HepG2 (cell line): Measurements from ENCODE around the gene NOC3L. TPM values are rescaled to one million over a fixed set of nuclear protein-coding genes. Genes with fewer than 3 reads are reported as not detected.

Source experiments
- DMAP1 ChIP-seq: IDR thresholded peaks from 2 replicates; pipeline ENCODE4 v1.6.1; 2016
- ERF ChIP-seq: IDR thresholded peaks from 2 replicates; pipeline ENCODE4 v1.6.1; 2018; ENCODE audit warnings: missing biosample characterization, missing genetic modification reagents
- KDM6A ChIP-seq: IDR thresholded peaks from 2 replicates; pipeline ENCODE4 v1.6.1; 2016; ENCODE audit warnings: low read depth
- SMAD9 ChIP-seq: sonication (generic); formaldehyde crosslinking; IDR thresholded peaks from 2 replicates; pipeline ENCODE4 v1.5.1; 2020; ENCODE audit warnings: mild to moderate bottlenecking, missing genetic modification reagents
- TOE1 ChIP-seq: sonication (generic); formaldehyde crosslinking; IDR thresholded peaks from 2 replicates; pipeline ENCODE4 v1.4.0; 2020; ENCODE audit warnings: mild to moderate bottlenecking, missing genetic modification reagents
- USF2 ChIP-seq, 2 experiments: sonication (generic) in 1 of 2; formaldehyde crosslinking in 1 of 2; IDR thresholded peaks; 2 replicates each; pipeline versions ENCODE4 v1.5.1 to v1.6.1; 2011 to 2020; ENCODE audit warnings: borderline replicate concordance in 1 of 2, low read depth in 1 of 2, low read length in 1 of 2, mild to moderate bottlenecking in 1 of 2, missing genetic modification reagents in 1 of 2, moderate library complexity in 1 of 2
- ZNF138 ChIP-seq: sonication (generic); formaldehyde crosslinking; IDR thresholded peaks from 2 replicates; pipeline ENCODE4 v1.5.0; 2020; ENCODE audit warnings: mild to moderate bottlenecking, low read depth, missing genetic modification reagents
- ZNF331 ChIP-seq: sonication (generic); formaldehyde crosslinking; IDR thresholded peaks from 2 replicates; pipeline ENCODE4 v1.4.0; 2020; ENCODE audit warnings: missing genetic modification reagents
- polyA plus RNA-seq, 8 experiments: library from polyadenylated mRNA; depleted of rRNA in 3 of 8; stranded (reverse) in 7 of 8; unstranded in 1 of 8; fragments of >200 nt; fragmentation: Illumina TruSeq in 4 of 8; extraction: Trizol in 4 of 8; gene quantifications; 2 replicates each; pipeline versions ENCODE4 v1.2.1 to v1.2.3, GENCODE V29; 2011 to 2016; ENCODE audit warnings: low read depth in 4 of 8, missing spikeins in 1 of 8, mixed read lengths in 1 of 8; ENCODE audit not compliant: insufficient read depth in 1 of 8
- total RNA-seq, 5 experiments: library from RNA; depleted of rRNA; stranded (reverse); fragments of >200 nt; fragmentation: Illumina TruSeq; extraction: Trizol; gene quantifications; 2 replicates each; pipeline ENCODE4 v1.2.3, GENCODE V29; 2016; ENCODE audit warnings: low read depth in 1 of 5
- TF ChIP-seq, protein P1 (sequence below): sonication (generic); formaldehyde crosslinking; IDR thresholded peaks from 2 replicates; pipeline ENCODE4 v1.4.0; 2020; ENCODE audit warnings: missing genetic modification reagents
- TF ChIP-seq, protein P2 (sequence below): sonication (generic); formaldehyde crosslinking; IDR thresholded peaks from 2 replicates; pipeline ENCODE4 v1.4.0; 2020; ENCODE audit warnings: mild to moderate bottlenecking, missing genetic modification reagents
- TF ChIP-seq, protein P3 (sequence below): sonication (generic); formaldehyde crosslinking; IDR thresholded peaks from 2 replicates; pipeline ENCODE4 v1.5.0; 2020; ENCODE audit warnings: mild to moderate bottlenecking, missing genetic modification reagents, borderline replicate concordance

The NOC3L gene
- total and polyA plus RNA-seq, 2 of the 13 experiments (the other 11 are each of a cell fraction or from before 2014, with no cell fraction given), result 7.8 to 36.6 TPM

- TF ChIP-seq TOE1 (CRISPR knock-in tag), result peak; percentile 73; the same call in 1 of the 2 replicates
- TF ChIP-seq SMAD9 (CRISPR knock-in tag), result no peak
- TF ChIP-seq, protein P1, sequence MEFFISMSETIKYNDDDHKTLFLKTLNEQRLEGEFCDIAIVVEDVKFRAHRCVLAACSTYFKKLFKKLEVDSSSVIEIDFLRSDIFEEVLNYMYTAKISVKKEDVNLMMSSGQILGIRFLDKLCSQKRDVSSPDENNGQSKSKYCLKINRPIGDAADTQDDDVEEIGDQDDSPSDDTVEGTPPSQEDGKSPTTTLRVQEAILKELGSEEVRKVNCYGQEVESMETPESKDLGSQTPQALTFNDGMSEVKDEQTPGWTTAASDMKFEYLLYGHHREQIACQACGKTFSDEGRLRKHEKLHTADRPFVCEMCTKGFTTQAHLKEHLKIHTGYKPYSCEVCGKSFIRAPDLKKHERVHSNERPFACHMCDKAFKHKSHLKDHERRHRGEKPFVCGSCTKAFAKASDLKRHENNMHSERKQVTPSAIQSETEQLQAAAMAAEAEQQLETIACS (CRISPR knock-in tag), result peak; percentile 94
- peak; percentile 90 for TF ChIP-seq ZNF138 (CRISPR knock-in tag)
- TF ChIP-seq, protein P2, sequence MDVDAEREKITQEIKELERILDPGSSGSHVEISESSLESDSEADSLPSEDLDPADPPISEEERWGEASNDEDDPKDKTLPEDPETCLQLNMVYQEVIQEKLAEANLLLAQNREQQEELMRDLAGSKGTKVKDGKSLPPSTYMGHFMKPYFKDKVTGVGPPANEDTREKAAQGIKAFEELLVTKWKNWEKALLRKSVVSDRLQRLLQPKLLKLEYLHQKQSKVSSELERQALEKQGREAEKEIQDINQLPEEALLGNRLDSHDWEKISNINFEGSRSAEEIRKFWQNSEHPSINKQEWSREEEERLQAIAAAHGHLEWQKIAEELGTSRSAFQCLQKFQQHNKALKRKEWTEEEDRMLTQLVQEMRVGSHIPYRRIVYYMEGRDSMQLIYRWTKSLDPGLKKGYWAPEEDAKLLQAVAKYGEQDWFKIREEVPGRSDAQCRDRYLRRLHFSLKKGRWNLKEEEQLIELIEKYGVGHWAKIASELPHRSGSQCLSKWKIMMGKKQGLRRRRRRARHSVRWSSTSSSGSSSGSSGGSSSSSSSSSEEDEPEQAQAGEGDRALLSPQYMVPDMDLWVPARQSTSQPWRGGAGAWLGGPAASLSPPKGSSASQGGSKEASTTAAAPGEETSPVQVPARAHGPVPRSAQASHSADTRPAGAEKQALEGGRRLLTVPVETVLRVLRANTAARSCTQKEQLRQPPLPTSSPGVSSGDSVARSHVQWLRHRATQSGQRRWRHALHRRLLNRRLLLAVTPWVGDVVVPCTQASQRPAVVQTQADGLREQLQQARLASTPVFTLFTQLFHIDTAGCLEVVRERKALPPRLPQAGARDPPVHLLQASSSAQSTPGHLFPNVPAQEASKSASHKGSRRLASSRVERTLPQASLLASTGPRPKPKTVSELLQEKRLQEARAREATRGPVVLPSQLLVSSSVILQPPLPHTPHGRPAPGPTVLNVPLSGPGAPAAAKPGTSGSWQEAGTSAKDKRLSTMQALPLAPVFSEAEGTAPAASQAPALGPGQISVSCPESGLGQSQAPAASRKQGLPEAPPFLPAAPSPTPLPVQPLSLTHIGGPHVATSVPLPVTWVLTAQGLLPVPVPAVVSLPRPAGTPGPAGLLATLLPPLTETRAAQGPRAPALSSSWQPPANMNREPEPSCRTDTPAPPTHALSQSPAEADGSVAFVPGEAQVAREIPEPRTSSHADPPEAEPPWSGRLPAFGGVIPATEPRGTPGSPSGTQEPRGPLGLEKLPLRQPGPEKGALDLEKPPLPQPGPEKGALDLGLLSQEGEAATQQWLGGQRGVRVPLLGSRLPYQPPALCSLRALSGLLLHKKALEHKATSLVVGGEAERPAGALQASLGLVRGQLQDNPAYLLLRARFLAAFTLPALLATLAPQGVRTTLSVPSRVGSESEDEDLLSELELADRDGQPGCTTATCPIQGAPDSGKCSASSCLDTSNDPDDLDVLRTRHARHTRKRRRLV (CRISPR knock-in tag), result peak; percentile 83; the same call in 1 of the 2 replicates
- TF ChIP-seq ZNF331 (CRISPR knock-in tag), result peak; percentile 92
- TF ChIP-seq, protein P3, sequence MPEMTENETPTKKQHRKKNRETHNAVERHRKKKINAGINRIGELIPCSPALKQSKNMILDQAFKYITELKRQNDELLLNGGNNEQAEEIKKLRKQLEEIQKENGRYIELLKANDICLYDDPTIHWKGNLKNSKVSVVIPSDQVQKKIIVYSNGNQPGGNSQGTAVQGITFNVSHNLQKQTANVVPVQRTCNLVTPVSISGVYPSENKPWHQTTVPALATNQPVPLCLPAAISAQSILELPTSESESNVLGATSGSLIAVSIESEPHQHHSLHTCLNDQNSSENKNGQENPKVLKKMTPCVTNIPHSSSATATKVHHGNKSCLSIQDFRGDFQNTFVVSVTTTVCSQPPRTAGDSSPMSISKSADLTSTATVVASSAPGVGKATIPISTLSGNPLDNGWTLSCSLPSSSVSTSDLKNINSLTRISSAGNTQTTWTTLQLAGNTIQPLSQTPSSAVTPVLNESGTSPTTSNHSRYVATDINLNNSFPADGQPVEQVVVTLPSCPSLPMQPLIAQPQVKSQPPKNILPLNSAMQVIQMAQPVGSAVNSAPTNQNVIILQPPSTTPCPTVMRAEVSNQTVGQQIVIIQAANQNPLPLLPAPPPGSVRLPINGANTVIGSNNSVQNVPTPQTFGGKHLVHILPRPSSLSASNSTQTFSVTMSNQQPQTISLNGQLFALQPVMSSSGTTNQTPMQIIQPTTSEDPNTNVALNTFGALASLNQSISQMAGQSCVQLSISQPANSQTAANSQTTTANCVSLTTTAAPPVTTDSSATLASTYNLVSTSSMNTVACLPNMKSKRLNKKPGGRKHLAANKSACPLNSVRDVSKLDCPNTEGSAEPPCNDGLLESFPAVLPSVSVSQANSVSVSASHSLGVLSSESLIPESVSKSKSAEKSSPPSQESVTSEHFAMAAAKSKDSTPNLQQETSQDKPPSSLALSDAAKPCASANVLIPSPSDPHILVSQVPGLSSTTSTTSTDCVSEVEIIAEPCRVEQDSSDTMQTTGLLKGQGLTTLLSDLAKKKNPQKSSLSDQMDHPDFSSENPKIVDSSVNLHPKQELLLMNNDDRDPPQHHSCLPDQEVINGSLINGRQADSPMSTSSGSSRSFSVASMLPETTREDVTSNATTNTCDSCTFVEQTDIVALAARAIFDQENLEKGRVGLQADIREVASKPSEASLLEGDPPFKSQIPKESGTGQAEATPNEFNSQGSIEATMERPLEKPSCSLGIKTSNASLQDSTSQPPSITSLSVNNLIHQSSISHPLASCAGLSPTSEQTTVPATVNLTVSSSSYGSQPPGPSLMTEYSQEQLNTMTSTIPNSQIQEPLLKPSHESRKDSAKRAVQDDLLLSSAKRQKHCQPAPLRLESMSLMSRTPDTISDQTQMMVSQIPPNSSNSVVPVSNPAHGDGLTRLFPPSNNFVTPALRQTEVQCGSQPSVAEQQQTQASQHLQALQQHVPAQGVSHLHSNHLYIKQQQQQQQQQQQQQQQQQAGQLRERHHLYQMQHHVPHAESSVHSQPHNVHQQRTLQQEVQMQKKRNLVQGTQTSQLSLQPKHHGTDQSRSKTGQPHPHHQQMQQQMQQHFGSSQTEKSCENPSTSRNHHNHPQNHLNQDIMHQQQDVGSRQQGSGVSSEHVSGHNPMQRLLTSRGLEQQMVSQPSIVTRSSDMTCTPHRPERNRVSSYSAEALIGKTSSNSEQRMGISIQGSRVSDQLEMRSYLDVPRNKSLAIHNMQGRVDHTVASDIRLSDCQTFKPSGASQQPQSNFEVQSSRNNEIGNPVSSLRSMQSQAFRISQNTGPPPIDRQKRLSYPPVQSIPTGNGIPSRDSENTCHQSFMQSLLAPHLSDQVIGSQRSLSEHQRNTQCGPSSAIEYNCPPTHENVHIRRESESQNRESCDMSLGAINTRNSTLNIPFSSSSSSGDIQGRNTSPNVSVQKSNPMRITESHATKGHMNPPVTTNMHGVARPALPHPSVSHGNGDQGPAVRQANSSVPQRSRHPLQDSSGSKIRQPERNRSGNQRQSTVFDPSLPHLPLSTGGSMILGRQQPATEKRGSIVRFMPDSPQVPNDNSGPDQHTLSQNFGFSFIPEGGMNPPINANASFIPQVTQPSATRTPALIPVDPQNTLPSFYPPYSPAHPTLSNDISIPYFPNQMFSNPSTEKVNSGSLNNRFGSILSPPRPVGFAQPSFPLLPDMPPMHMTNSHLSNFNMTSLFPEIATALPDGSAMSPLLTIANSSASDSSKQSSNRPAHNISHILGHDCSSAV (CRISPR knock-in tag), result no peak
- no peak for TF ChIP-seq KDM6A
- peak; percentile 95 for TF ChIP-seq DMAP1 (CRISPR knock-in tag)
- TF ChIP-seq ERF (CRISPR knock-in tag), result peak; percentile 97
- peak; percentile 62 for TF ChIP-seq USF2 (IDR thresholded peaks at IDR 0.05; ENCODE audit: low read depth, low read length)
- peak; percentile 77 for TF ChIP-seq USF2 (CRISPR knock-in tag; IDR thresholded peaks at IDR 0.05; ENCODE audit: borderline replicate concordance)
Observed at GRCh38 chr10:94362360-94363250, at the start of gene NOC3L (continued).
